HepG2 (cell line): Measurements from ENCODE around the gene TNFRSF25. TPM values are rescaled to one million over a fixed set of nuclear protein-coding genes. Genes with fewer than 3 reads are reported as not detected.

Source experiments
- ATAC-seq: fragments of 200-7000 bp; cut with Tn5 transposase; 3 replicates; pipeline ENCODE4 v1.9.1; 2020; ENCODE audit warnings: mild to moderate bottlenecking, moderate library complexity
- BruUV-seq: library from RNA; stranded (reverse); fragments of 400-500 nt; replicated peaks from 2 replicates; lab custom pipeline; 2021; lab: Mats Ljungman, UMichigan
- CTCF ChIA-PET: fragments of 300-600 bp; formaldehyde crosslinking; extraction: SDS; loops from one replicate; lab custom pipeline; 2021; ENCODE audit warnings: low total read pairs, inconsistent platforms, low intra/inter-chr PET ratio; lab: Yijun Ruan, JAX
- POLR2A ChIA-PET: fragments of 350-600 bp; sonication (Branson Sonifier 250); formaldehyde crosslinking; loops from one replicate; lab custom pipeline; 2020; ENCODE audit warnings: antibody characterized with exemption, inconsistent platforms; lab: Yijun Ruan, JAX
- DNase-seq: peaks from one replicate; pipeline ENCODE4 v3.0.0-alpha.2; 2015; ENCODE audit warnings: low spot score
- FAIRE-seq: peaks from 3 replicates; lab custom pipeline; 2011; peaks lifted over from hg19 to GRCh38; lab: Jason Lieb, UNC
- H2AFZ ChIP-seq: one replicate; pipeline ENCODE4 v1.6.1; 2011; ENCODE audit warnings: low read length, inconsistent platforms
- H3K27ac ChIP-seq: fragments of 300-600 bp; 3 replicates; pipeline ENCODE4 v1.8.0; 2011; ENCODE audit warnings: mixed run types, mild to moderate bottlenecking, mixed read lengths, low read length, inconsistent platforms; ENCODE audit not compliant: insufficient read depth; ENCODE audit errors: extremely low read length
- H3K27me3 ChIP-seq, 2 experiments: fragments of 200-600 bp in 1 of 2; 2 replicates in 1 of 2; 3 replicates in 1 of 2; pipeline versions ENCODE4 v1.6.0 to v1.8.0; 2011; ENCODE audit warnings: low read length in 2 of 2, mild to moderate bottlenecking in 2 of 2, moderate library complexity in 2 of 2, inconsistent platforms in 1 of 2; ENCODE audit not compliant: insufficient read depth in 2 of 2, control insufficient read depth in 1 of 2
- H3K36me3 ChIP-seq, 2 experiments: fragments of 200-600 bp in 1 of 2; replicated peaks in 1 of 2; 2 replicates in 1 of 2; 3 replicates in 1 of 2; pipeline versions ENCODE4 v1.5.1 to v1.8.0; 2011; ENCODE audit warnings: low read length in 2 of 2, inconsistent platforms in 1 of 2; ENCODE audit not compliant: insufficient read depth in 2 of 2, control insufficient read depth in 1 of 2
- H3K4me1 ChIP-seq: 2 replicates; pipeline ENCODE4 v1.5.1; 2012; ENCODE audit warnings: low read length, inconsistent platforms; ENCODE audit not compliant: insufficient read depth
- H3K4me2 ChIP-seq: 2 replicates; pipeline ENCODE4 v1.6.0; 2011; ENCODE audit warnings: low read depth, low read length, inconsistent platforms
- H3K4me3 ChIP-seq, 3 experiments: fragments of 200-600 bp in 1 of 3; sonication (generic), shearing (Covaris generic) in 1 of 3; replicated peaks in 1 of 3; 2 replicates each; pipeline ENCODE4 v1.5.1; 2011 to 2016; ENCODE audit warnings: low read length in 3 of 3, inconsistent platforms in 2 of 3, low read depth in 2 of 3, mild to moderate bottlenecking in 2 of 3, control low read depth in 1 of 3, mixed read lengths in 1 of 3; ENCODE audit not compliant: insufficient read depth in 1 of 3
- H3K79me2 ChIP-seq: one replicate; pipeline ENCODE4 v1.6.1; 2011; ENCODE audit warnings: low read length, inconsistent platforms; ENCODE audit not compliant: insufficient read depth
- H3K9ac ChIP-seq: 2 replicates; pipeline ENCODE4 v1.6.0; 2011; ENCODE audit warnings: mild to moderate bottlenecking, low read depth, low read length, inconsistent platforms; ENCODE audit not compliant: insufficient read depth
- H3K9me3 ChIP-seq: 2 replicates; pipeline ENCODE4 v1.5.1; 2012; ENCODE audit warnings: mild to moderate bottlenecking, low read length
- H4K20me1 ChIP-seq: 2 replicates; pipeline ENCODE4 v1.6.0; 2011; ENCODE audit warnings: inconsistent platforms, mild to moderate bottlenecking, low read length, moderate library complexity; ENCODE audit not compliant: insufficient read depth
- ARID2 ChIP-seq: sonication (generic); formaldehyde crosslinking; IDR thresholded peaks from 2 replicates; pipeline ENCODE4 v1.8.1; 2022; ENCODE audit warnings: mild to moderate bottlenecking, missing genetic modification reagents, borderline replicate concordance
- BHLHE40 ChIP-seq: IDR thresholded peaks from 2 replicates; pipeline ENCODE4 v1.6.1; 2011; ENCODE audit warnings: low read length, improper control_type of control experiment
- ETV5 ChIP-seq: IDR thresholded peaks from 2 replicates; pipeline ENCODE4 v1.6.1; 2018; ENCODE audit warnings: missing biosample characterization, missing genetic modification reagents, inconsistent platforms, borderline replicate concordance
- KAT2B ChIP-seq: fragments of 150-350 bp; IDR thresholded peaks from 2 replicates; pipeline ENCODE4 v1.6.1; 2014; ENCODE audit warnings: low read depth, low read length, borderline replicate concordance
- KDM5B ChIP-seq: sonication (generic); formaldehyde crosslinking; IDR thresholded peaks from 2 replicates; pipeline ENCODE4 v1.4.0; 2020; ENCODE audit warnings: missing genetic modification reagents, mild to moderate bottlenecking, borderline replicate concordance
- MYC ChIP-seq: sonication (generic); formaldehyde crosslinking; IDR thresholded peaks from 2 replicates; pipeline ENCODE4 v1.9.0; 2021; ENCODE audit warnings: missing genetic modification reagents, borderline replicate concordance
- MYPOP ChIP-seq: sonication (generic); formaldehyde crosslinking; IDR thresholded peaks from 2 replicates; pipeline ENCODE4 v1.8.1; 2023; ENCODE audit warnings: mild to moderate bottlenecking, moderate library complexity, missing genetic modification reagents
- PAWR ChIP-seq: sonication (generic); formaldehyde crosslinking; IDR thresholded peaks from 2 replicates; pipeline ENCODE4 v1.4.0; 2020; ENCODE audit warnings: missing genetic modification reagents, mild to moderate bottlenecking, borderline replicate concordance
- PLRG1 ChIP-seq: fragments of 450-650 bp; conservative IDR thresholded peaks from 2 replicates; pipeline ENCODE4 v1.6.1; 2016
- SP140L ChIP-seq: sonication (generic); formaldehyde crosslinking; IDR thresholded peaks from 2 replicates; pipeline ENCODE4 v1.4.0; 2020; ENCODE audit warnings: missing genetic modification reagents, borderline replicate concordance
- STAG1 ChIP-seq: sonication (generic); formaldehyde crosslinking; IDR thresholded peaks from 2 replicates; pipeline ENCODE4 v1.4.0; 2020; ENCODE audit warnings: missing genetic modification reagents
- ZBED4 ChIP-seq: sonication (generic); formaldehyde crosslinking; IDR thresholded peaks from 2 replicates; pipeline ENCODE4 v1.4.0; 2020; ENCODE audit warnings: missing genetic modification reagents, borderline replicate concordance
- ZFP90 ChIP-seq: sonication (generic); formaldehyde crosslinking; IDR thresholded peaks from 2 replicates; pipeline ENCODE4 v1.8.0; 2022; ENCODE audit warnings: missing genetic modification reagents, mild to moderate bottlenecking, inconsistent platforms, borderline replicate concordance
- ZNF263 ChIP-seq: sonication (generic); formaldehyde crosslinking; IDR thresholded peaks from 2 replicates; pipeline ENCODE4 v1.4.0; 2020; ENCODE audit warnings: missing genetic modification reagents
- ZNF510 ChIP-seq: sonication (generic); formaldehyde crosslinking; IDR thresholded peaks from 2 replicates; pipeline ENCODE4 v1.4.0; 2020; ENCODE audit warnings: low read depth, mild to moderate bottlenecking, missing genetic modification reagents
- ZNF552 ChIP-seq: sonication (generic); formaldehyde crosslinking; IDR thresholded peaks from 2 replicates; pipeline ENCODE4 v1.9.0; 2022; ENCODE audit warnings: missing genetic modification reagents, mild to moderate bottlenecking, borderline replicate concordance
- ZNF567 ChIP-seq: sonication (generic); formaldehyde crosslinking; IDR thresholded peaks from 2 replicates; pipeline ENCODE4 v1.8.1; 2023; ENCODE audit warnings: mild to moderate bottlenecking, missing genetic modification reagents, borderline replicate concordance
- ZSCAN20 ChIP-seq: sonication (generic); formaldehyde crosslinking; IDR thresholded peaks from 2 replicates; pipeline ENCODE4 v1.4.0; 2020; ENCODE audit warnings: missing genetic modification reagents, mild to moderate bottlenecking, borderline replicate concordance
- WGBS: methylation state at CpG from one replicate; pipeline ENCODE4 v1.1.6; 2017; ENCODE audit warnings: low lambda C conversion rate; 5-methylcytosine and 5-hydroxymethylcytosine counted together
- in situ Hi-C: cut with HindIII; loops from 2 replicates; pipeline ENCODE4 v1.10.0; 2017; ENCODE audit warnings: low pct_unique_long_range_greater_than_20kb; ENCODE audit not compliant: extremely low pct_ligation_motif_present
- intact Hi-C: fragments of 100-400 bp; cut with micrococcal nuclease; formaldehyde crosslinking; loops from one replicate; pipeline ENCODE4 v1.10.0; 2022; ENCODE audit not compliant: unreplicated experiment
- polyA plus RNA-seq, 8 experiments: library from polyadenylated mRNA; depleted of rRNA in 3 of 8; stranded (reverse) in 7 of 8; unstranded in 1 of 8; fragments of >200 nt; fragmentation: Illumina TruSeq in 4 of 8; extraction: Trizol in 4 of 8; gene quantifications; 2 replicates each; pipeline versions ENCODE4 v1.2.1 to v1.2.3, GENCODE V29; 2011 to 2016; ENCODE audit warnings: low read depth in 4 of 8, missing spikeins in 1 of 8, mixed read lengths in 1 of 8; ENCODE audit not compliant: insufficient read depth in 1 of 8
- total RNA-seq, 5 experiments: library from RNA; depleted of rRNA; stranded (reverse); fragments of >200 nt; fragmentation: Illumina TruSeq; extraction: Trizol; gene quantifications; 2 replicates each; pipeline ENCODE4 v1.2.3, GENCODE V29; 2016; ENCODE audit warnings: low read depth in 1 of 5

TNFRSF25 gene
- total and polyA plus RNA-seq, 2 of the 13 experiments (the other 11 are each of a cell fraction or from before 2014, with no cell fraction given): 1.4 to 1.5 TPM

- ChIA-PET POLR2A (interaction anchor here (1.0 to 2.9 kb wide), 4 partner anchors 10 to 44 kb away, joined by 4 to 13 read pairs (median 6); no protein-coding TSS in a partner anchor), CTCF (interaction anchor here (1.0 kb wide), 1 partner anchor 34 kb away, joined by 3 read pairs; no protein-coding TSS in a partner anchor)
- FAIRE-seq (no peak), ATAC-seq (peak; percentile 81), DNase-seq (peak; percentile 50)
- intact Hi-C loops (loop anchor here (5.0 kb wide), 1 partner anchor 158 kb away; no protein-coding TSS in a partner anchor), in situ Hi-C loops (loop anchor here (25.0 kb wide), 1 partner anchor 723 kb away; no protein-coding TSS in a partner anchor)
- H3K9ac ChIP-seq: peak overlapping the region; percentile 76
- H3K4me2 ChIP-seq: peak overlapping the region; percentile 97
- no peak overlapping the region for H3K27ac ChIP-seq
- WGBS: 33% methylated on average over 3 of the region's 21 CpGs
- peaks cover 52% of the 10 kb centered on the region for H3K4me1 ChIP-seq
- no peaks in the 10 kb centered on the region for H3K79me2 ChIP-seq
- no peaks in the 10 kb centered on the region for H3K36me3 ChIP-seq
- H2AFZ ChIP-seq: no peak overlapping the region
- peaks cover 0 to under 1% of the 10 kb centered on the region in 2 experiments; a peak in 1 of 5 replicates for H3K27me3 ChIP-seq
- H3K9me3 ChIP-seq: no peaks in the 10 kb centered on the region
- H4K20me1 ChIP-seq: no peaks in the 10 kb centered on the region
- peak overlapping the region; percentile 88 to 99 (median 89) for H3K4me3 ChIP-seq
- BruUV-seq: no TSS peak
- 0 out of 2 replicates have a peak, but pooled peaks have one; percentile 15 for TF ChIP-seq ZSCAN20 (CRISPR knock-in tag)
- TF ChIP-seq ZNF552: 0 out of 2 replicates have a peak, but pooled peaks have one; percentile 20
- TF ChIP-seq BHLHE40: 0 out of 2 replicates have a peak, but pooled peaks have one; percentile 8
- TF ChIP-seq ZFP90: 0 out of 2 replicates have a peak, but pooled peaks have one; percentile 31
- peak; percentile 68; the same call in 1 of the 2 replicates for TF ChIP-seq ZNF263 (CRISPR knock-in tag)
- peak; percentile 24; the same call in 1 of the 2 replicates for TF ChIP-seq ETV5 (CRISPR knock-in tag)
- no peak for TF ChIP-seq ZNF567 (CRISPR knock-in tag)
- TF ChIP-seq MYPOP (CRISPR knock-in tag): peak; percentile 42; the same call in 1 of the 2 replicates
- TF ChIP-seq STAG1: peak; percentile 70
- TF ChIP-seq KAT2B: no peak
- TF ChIP-seq PLRG1: no peak
- TF ChIP-seq KDM5B (CRISPR knock-in tag): peak; percentile 62; the same call in 1 of the 2 replicates
- peak; percentile 14; the same call in 1 of the 2 replicates for TF ChIP-seq ZNF510
- no peak for TF ChIP-seq SP140L (CRISPR knock-in tag)
- TF ChIP-seq ZBED4 (CRISPR knock-in tag): 0 out of 2 replicates have a peak, but pooled peaks have one; percentile 36
- TF ChIP-seq MYC (CRISPR knock-in tag): 0 out of 2 replicates have a peak, but pooled peaks have one; percentile 29
- no peak for TF ChIP-seq PAWR (CRISPR knock-in tag)
- no peak; the same call in 1 of the 2 replicates for TF ChIP-seq ARID2 (CRISPR knock-in tag)
Observed at GRCh38 chr1:6489799-6490180, 23.8 kb upstream of the TNFRSF25 start.
